ENCODE data around the gene SLC1A2.

Gene SLC1A2

GRCh38 chr11:35414311-35414710, 5.0 kb downstream of the SLC1A2 start:
- intact Hi-C loops (cut with DNase I; ENCODE audit: low total_unique reads) = no loop called here
- TF ChIP-seq, protein P1, sequence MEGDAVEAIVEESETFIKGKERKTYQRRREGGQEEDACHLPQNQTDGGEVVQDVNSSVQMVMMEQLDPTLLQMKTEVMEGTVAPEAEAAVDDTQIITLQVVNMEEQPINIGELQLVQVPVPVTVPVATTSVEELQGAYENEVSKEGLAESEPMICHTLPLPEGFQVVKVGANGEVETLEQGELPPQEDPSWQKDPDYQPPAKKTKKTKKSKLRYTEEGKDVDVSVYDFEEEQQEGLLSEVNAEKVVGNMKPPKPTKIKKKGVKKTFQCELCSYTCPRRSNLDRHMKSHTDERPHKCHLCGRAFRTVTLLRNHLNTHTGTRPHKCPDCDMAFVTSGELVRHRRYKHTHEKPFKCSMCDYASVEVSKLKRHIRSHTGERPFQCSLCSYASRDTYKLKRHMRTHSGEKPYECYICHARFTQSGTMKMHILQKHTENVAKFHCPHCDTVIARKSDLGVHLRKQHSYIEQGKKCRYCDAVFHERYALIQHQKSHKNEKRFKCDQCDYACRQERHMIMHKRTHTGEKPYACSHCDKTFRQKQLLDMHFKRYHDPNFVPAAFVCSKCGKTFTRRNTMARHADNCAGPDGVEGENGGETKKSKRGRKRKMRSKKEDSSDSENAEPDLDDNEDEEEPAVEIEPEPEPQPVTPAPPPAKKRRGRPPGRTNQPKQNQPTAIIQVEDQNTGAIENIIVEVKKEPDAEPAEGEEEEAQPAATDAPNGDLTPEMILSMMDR (IDR thresholded peaks at IDR 0.05) = no peak
- H3K27me3 ChIP-seq = peaks cover 0 to 48% of the 10 kb centered on the region in 2 donors
- no peak overlapping the region for H3K4me3 ChIP-seq
- no peak overlapping the region for H3K27ac ChIP-seq
- no peaks in the 10 kb centered on the region for H3K9me3 ChIP-seq
- no peaks in the 10 kb centered on the region for H3K36me3 ChIP-seq
- peaks cover 0 to 13% (median 10%) of the 10 kb centered on the region in 4 donors for H3K4me1 ChIP-seq
- DNase-seq = no peak

GRCh38 chr11:35413598-35413997, 5.8 kb downstream of the SLC1A2 start:
- Histone ChIP-seq H3K9me3 (no peaks in the 10 kb centered on the region), H3K4me1 (peaks cover 0 to 6% (median 3%) of the 10 kb centered on the region in 4 donors), H3K4me3 (no peak overlapping the region), H3K27me3 (peaks cover 0 to 41% of the 10 kb centered on the region in 2 donors), H3K36me3 (no peaks in the 10 kb centered on the region), H3K27ac (no peak overlapping the region)
- intact Hi-C loops (cut with DNase I; ENCODE audit: low total_unique reads) = no loop called here
- TF ChIP-seq, protein P1 (IDR thresholded peaks at IDR 0.05) = no peak
- no peak for DNase-seq

DNA sequence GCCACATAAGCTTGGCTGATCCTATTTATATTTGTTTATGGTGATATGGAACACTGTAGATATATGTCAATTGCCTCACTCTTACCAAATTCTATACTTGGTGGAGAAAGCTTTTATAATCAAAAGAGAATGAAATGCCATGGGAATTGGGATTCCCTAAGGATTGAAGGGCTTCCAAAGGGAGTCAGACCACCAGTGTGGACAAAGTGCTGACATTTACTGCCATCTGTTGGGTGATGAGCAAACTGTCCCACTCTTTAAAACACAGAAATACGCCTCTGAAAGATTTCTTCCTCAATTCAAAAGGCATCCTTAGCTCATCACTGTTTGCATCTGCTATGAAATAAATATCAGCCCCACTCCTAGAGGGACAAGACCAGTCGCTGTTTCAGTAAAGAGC, 7.1 kb downstream of the SLC1A2 start:
- Histone ChIP-seq H3K4me1 (no peaks in the 10 kb centered on the region), H3K9me3 (no peaks in the 10 kb centered on the region), H3K27ac (no peak overlapping the region), H3K36me3 (no peaks in the 10 kb centered on the region), H3K27me3 (peaks cover 0 to 27% of the 10 kb centered on the region in 2 donors), H3K4me3 (no peak overlapping the region)
- TF ChIP-seq, protein P1 (IDR thresholded peaks at IDR 0.05) = peak in 1 of 2 experiments; percentile 22
- intact Hi-C loops (cut with DNase I; ENCODE audit: low total_unique reads) = no loop called here
- no peak for DNase-seq

DNA sequence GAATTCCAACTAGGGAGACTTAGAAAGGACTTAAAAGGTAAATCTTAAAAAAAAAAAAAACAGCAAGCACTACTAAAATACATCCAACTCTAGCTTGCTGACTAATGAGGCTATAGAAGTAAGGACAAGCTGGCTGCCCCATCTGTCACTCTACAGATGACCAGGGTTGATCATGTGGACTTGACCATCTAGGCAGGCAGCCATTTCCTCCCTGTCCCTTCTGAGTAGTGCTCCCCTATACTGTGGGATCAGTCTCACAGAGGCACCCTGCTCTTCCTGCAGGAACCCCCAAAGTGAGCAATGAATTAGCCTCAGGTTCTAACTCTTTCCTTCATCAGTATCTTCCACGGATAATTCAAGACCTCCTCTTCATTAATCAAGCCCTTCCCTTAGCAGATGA, 12.3 kb downstream of the SLC1A2 start:
- Histone ChIP-seq H3K36me3 (no peaks in the 10 kb centered on the region), H3K4me1 (no peaks in the 10 kb centered on the region), H3K27me3 (peaks cover 0 to 19% of the 10 kb centered on the region in 2 donors), H3K27ac (no peak overlapping the region), H3K4me3 (no peak overlapping the region), H3K9me3 (no peaks in the 10 kb centered on the region)
- TF ChIP-seq, protein P1 (IDR thresholded peaks at IDR 0.05) = no peak
- intact Hi-C loops (cut with DNase I; ENCODE audit: low total_unique reads) = loop anchor here (10.0 kb wide), 1 partner anchor 822 kb away; no protein-coding TSS in a partner anchor
- DNase-seq = no peak

DNA sequence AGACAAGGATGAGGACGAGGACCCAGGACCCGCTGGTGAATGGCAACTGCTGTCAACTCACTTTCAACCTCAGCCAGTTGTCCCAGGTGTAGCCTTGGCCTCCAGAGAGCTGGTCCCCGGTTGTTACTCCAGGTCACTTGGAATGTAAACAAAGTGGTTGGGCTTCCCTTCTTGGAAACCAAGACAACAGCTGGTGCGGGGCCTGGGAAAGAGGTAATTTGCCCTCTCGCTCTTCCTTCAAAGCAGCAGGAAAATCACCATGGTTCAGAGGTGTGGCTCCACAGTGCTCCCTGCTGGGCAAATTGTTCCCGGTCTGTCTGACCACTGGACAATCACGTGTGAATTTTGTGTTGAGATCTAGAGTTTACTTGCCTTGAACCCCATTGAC, 15.0 kb downstream of the SLC1A2 start:
- no peaks in the 10 kb centered on the region for H3K36me3 ChIP-seq
- no peak for DNase-seq
- no peak overlapping the region for H3K27ac ChIP-seq
- no peaks in the 10 kb centered on the region for H3K4me1 ChIP-seq
- TF ChIP-seq, protein P1 (IDR thresholded peaks at IDR 0.05) = peak in 1 of 2 experiments; percentile 21
- peaks cover 0 to 12% of the 10 kb centered on the region in 2 donors for H3K27me3 ChIP-seq
- H3K4me3 ChIP-seq = no peak overlapping the region
- H3K9me3 ChIP-seq = no peaks in the 10 kb centered on the region
- intact Hi-C loops (cut with DNase I; ENCODE audit: low total_unique reads) = loop anchor here (10.0 kb wide), 1 partner anchor 820 kb away; no protein-coding TSS in a partner anchor

Measured in tibial artery (tissue), 4 donors.